Measurements from ENCODE around the gene SLFNL1.

The SLFNL1 gene

DNA sequence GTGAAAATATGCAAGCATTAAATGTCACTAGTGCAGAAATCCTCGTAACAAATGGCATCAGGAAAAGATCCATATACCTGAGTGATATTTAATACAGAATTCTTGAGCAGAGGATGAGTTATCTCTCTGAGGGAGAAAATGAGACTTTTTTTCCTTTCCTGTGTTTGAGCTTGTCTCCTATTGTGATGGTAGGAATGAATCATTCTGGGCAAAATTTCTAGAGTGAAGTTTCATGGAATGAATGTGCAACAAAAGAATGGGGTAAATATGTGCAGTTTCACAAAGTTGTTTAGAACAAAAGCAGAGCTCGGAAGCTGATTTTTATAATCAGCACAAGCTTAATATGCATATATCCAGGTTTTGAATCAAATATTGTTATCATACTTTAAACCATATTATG is 37.5 kb downstream of the SLFNL1 start:
- no peak overlapping the region for H3K27ac Mint-ChIP-seq
- no peak overlapping the region for H3K4me3 Mint-ChIP-seq
- no peaks in the 10 kb centered on the region for H3K9me3 Mint-ChIP-seq
- DNase-seq, result no peak
- peaks cover 74% of the 10 kb centered on the region for H3K4me1 Mint-ChIP-seq
- H3K27me3 Mint-ChIP-seq (ENCODE audit: low read depth, poor library complexity), result peaks cover 3% of the 10 kb centered on the region
- H3K36me3 Mint-ChIP-seq (ENCODE audit: low read depth), result peaks cover 46% of the 10 kb centered on the region
- TF ChIP-seq, protein P1, sequence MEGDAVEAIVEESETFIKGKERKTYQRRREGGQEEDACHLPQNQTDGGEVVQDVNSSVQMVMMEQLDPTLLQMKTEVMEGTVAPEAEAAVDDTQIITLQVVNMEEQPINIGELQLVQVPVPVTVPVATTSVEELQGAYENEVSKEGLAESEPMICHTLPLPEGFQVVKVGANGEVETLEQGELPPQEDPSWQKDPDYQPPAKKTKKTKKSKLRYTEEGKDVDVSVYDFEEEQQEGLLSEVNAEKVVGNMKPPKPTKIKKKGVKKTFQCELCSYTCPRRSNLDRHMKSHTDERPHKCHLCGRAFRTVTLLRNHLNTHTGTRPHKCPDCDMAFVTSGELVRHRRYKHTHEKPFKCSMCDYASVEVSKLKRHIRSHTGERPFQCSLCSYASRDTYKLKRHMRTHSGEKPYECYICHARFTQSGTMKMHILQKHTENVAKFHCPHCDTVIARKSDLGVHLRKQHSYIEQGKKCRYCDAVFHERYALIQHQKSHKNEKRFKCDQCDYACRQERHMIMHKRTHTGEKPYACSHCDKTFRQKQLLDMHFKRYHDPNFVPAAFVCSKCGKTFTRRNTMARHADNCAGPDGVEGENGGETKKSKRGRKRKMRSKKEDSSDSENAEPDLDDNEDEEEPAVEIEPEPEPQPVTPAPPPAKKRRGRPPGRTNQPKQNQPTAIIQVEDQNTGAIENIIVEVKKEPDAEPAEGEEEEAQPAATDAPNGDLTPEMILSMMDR (IDR thresholded peaks at IDR 0.05), result no peak

DNA sequence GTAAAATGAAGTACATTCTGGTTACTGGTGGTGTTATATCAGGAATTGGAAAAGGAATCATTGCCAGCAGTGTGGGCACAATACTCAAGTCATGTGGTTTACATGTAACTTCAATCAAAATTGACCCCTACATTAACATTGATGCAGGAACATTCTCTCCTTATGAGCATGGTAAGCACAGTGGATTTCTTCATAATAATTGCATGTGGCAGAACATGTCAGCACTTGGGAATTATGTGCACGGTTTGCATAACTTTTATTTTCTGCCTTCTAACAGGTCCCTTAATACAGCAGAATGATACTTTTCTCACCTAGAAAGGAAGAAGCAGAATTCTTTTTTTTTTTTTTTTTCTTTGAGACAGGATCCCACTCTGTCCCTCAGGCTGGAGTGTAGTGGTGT is 38.2 kb downstream of the SLFNL1 start:
- TF ChIP-seq, protein P1 (IDR thresholded peaks at IDR 0.05), result no peak
- DNase-seq, result no peak
- H3K4me3 Mint-ChIP-seq, result no peak overlapping the region
- peaks cover 74% of the 10 kb centered on the region for H3K4me1 Mint-ChIP-seq
- peaks cover 38% of the 10 kb centered on the region for H3K36me3 Mint-ChIP-seq (ENCODE audit: low read depth)
- peaks cover 6% of the 10 kb centered on the region for H3K27me3 Mint-ChIP-seq (ENCODE audit: low read depth, poor library complexity)
- H3K9me3 Mint-ChIP-seq, result no peaks in the 10 kb centered on the region
- no peak overlapping the region for H3K27ac Mint-ChIP-seq

DNA sequence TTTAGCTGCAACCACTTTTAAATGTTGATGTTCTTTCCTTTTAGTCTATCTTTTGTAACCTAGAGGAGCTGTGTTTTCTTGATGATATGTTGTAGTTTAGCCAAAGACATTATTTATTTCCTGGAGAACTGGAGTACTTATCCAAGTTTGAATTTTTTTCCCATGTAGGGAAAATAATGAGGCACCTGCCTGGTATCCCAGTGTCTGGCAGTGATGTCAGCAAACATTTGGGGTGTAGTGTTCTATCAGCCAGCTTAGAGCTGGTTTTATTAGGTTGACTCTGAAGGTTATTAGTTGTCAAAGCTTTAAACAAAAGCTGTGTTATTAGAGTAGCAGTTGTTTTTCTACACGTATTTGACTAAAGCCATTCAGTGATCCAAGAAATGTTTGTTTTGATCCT is 38.8 kb downstream of the SLFNL1 start:
- Mint-ChIP-seq H3K4me3 (no peak overlapping the region), H3K9me3 (no peaks in the 10 kb centered on the region), H3K27ac (no peak overlapping the region), H3K36me3 (ENCODE audit: low read depth) (peaks cover 32% of the 10 kb centered on the region), H3K27me3 (ENCODE audit: low read depth, poor library complexity) (peaks cover 6% of the 10 kb centered on the region), H3K4me1 (peaks cover 74% of the 10 kb centered on the region)
- no peak for DNase-seq
- TF ChIP-seq, protein P1 (IDR thresholded peaks at IDR 0.05), result no peak

DNA sequence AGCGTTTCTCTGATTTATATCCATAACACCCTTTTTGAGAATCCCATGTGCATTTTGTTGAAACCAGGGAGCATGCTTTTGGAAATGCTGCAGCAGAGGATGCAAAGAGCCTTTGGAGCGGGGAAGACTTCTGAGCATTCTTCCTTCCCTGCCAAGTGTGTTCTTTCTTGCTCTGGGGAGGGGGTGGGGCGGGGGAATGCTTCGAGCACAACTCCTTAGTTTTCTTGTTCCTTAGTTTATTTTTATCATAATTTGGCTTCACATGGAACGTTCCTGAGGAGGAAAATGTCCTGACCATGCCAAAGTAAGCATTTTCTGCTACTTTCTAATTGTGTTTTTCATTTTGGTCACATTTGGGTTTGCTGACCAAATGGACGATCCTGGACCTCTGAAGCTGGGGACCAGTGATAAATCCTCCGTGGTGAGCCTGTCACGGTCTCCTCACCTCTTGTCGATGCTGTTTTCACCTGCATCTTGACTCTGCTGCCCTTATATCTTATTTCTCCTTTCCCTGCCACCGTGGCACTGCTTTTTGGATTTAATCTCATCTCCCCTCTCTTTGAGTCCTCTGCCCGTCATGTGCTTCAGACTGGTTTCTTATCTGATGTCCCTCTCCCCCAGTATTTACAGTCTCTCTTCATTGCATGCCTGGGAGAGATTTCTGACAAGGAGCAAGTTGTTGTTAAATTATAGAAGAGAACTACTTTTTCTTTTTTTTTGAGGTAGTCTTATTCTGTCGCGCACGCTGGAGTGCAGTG is 39.7 kb downstream of the SLFNL1 start:
- Mint-ChIP-seq H3K27me3 (ENCODE audit: low read depth, poor library complexity) (peaks cover 9% of the 10 kb centered on the region), H3K9me3 (no peaks in the 10 kb centered on the region), H3K36me3 (ENCODE audit: low read depth) (peaks cover 24% of the 10 kb centered on the region), H3K27ac (no peak overlapping the region), H3K4me1 (peaks cover 66% of the 10 kb centered on the region), H3K4me3 (peak overlapping the region; percentile 90)
- no peak for DNase-seq
- TF ChIP-seq, protein P1 (IDR thresholded peaks at IDR 0.05), result no peak

DNA sequence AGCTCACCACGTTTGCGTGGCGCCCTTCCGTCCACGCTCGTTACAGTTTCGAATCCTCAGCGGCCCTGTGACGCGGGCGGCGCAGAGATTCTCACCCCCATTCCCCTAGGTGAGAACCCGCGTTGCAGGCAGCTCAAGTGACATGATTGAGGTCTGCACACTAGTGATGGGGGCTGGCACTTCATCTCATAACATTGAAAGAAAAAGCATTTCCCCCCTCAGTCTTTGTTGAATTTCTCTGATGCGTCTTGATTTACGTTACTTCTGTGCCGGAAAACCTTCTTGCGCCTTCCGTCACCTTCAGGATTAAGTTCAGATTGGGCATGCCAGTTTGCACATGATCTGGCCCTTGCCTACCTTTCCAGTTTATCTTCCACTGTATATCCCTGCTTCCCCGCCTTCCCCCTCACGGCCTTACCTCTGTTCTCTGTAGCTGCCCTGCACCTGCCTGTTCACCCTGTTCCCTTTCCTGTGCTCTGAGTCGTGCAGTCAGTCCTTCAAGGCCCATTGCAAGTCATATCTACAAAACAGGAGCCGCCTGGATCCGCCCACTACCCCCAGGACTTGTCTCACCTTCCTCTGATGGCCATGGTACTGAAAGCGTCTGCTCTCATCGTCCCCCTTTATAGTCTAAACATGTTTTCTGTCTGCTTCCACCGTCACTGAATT is 40.9 kb downstream of the SLFNL1 start:
- peaks cover 7% of the 10 kb centered on the region for H3K27me3 Mint-ChIP-seq (ENCODE audit: low read depth, poor library complexity)
- DNase-seq, result no peak
- H3K27ac Mint-ChIP-seq, result peak overlapping the region; percentile 83
- H3K4me3 Mint-ChIP-seq, result peak overlapping the region; percentile 90
- no peaks in the 10 kb centered on the region for H3K9me3 Mint-ChIP-seq
- TF ChIP-seq, protein P1 (IDR thresholded peaks at IDR 0.05), result no peak
- H3K4me1 Mint-ChIP-seq, result peaks cover 53% of the 10 kb centered on the region
- H3K36me3 Mint-ChIP-seq (ENCODE audit: low read depth), result peaks cover 13% of the 10 kb centered on the region

Data from nephron progenitor cell (in vitro differentiated cells).